Suprapubic skin (tissue), 3 donors: ENCODE measurements around the gene DDX39A.

ENCODE experiments used
- EP300 ChIP-seq: sonication (generic); formaldehyde crosslinking; IDR thresholded peaks from one replicate; pipeline ENCODE4 v1.6.1; 2017; ENCODE audit warnings: antibody characterized with exemption
- TF ChIP-seq, protein P1 (sequence below), 2 donors: fragments of 200-600 bp in 1 of 2; fragments of 450-650 bp in 1 of 2; sonication (generic) in 1 of 2; IDR thresholded peaks; one replicate each; pipeline ENCODE4 v1.5.1; 2016 to 2019; ENCODE audit warnings: antibody characterized with exemption in 2 of 2, mild to moderate bottlenecking in 1 of 2, moderate library complexity in 1 of 2

- no peak for TF ChIP-seq EP300
- TF ChIP-seq, protein P1, sequence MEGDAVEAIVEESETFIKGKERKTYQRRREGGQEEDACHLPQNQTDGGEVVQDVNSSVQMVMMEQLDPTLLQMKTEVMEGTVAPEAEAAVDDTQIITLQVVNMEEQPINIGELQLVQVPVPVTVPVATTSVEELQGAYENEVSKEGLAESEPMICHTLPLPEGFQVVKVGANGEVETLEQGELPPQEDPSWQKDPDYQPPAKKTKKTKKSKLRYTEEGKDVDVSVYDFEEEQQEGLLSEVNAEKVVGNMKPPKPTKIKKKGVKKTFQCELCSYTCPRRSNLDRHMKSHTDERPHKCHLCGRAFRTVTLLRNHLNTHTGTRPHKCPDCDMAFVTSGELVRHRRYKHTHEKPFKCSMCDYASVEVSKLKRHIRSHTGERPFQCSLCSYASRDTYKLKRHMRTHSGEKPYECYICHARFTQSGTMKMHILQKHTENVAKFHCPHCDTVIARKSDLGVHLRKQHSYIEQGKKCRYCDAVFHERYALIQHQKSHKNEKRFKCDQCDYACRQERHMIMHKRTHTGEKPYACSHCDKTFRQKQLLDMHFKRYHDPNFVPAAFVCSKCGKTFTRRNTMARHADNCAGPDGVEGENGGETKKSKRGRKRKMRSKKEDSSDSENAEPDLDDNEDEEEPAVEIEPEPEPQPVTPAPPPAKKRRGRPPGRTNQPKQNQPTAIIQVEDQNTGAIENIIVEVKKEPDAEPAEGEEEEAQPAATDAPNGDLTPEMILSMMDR (IDR thresholded peaks at IDR 0.05): no peak
These were observed 25.8 kb downstream of the DDX39A start for GRCh38 chr19:14393329-14393728.
